HEK293T (cell line): ENCODE data around the gene E2F1.

Experiments used
- CTCF ChIA-PET: fragments of 350-600 bp; formaldehyde crosslinking; extraction: SDS; loops from one replicate; lab custom pipeline; 2021; ENCODE audit warnings: antibody characterized with exemption, inconsistent platforms; lab: Yijun Ruan, JAX
- POLR2A ChIA-PET: fragments of 350-600 bp; formaldehyde crosslinking; extraction: SDS; loops from one replicate; lab custom pipeline; 2020; ENCODE audit warnings: antibody characterized with exemption, inconsistent platforms; lab: Yijun Ruan, JAX
- DNase-seq: peaks from one replicate; pipeline ENCODE4 v3.0.0; 2012; ENCODE audit warnings: mixed read lengths; ENCODE audit errors: extremely low spot score
- ARNT ChIP-seq: fragments of 450-650 bp; IDR thresholded peaks from 2 replicates; pipeline ENCODE4 v1.6.1; 2017; ENCODE audit warnings: mild to moderate bottlenecking
- BHLHE40 ChIP-seq: fragments of 450-650 bp; IDR thresholded peaks from 2 replicates; pipeline ENCODE4 v1.6.1; 2016; ENCODE audit warnings: mild to moderate bottlenecking, moderate library complexity, borderline replicate concordance
- CTBP1 ChIP-seq: fragments of 450-650 bp; IDR thresholded peaks from 2 replicates; pipeline ENCODE4 v1.6.1; 2016; ENCODE audit warnings: borderline replicate concordance
- ELF4 ChIP-seq: fragments of 450-650 bp; IDR thresholded peaks from 2 replicates; pipeline ENCODE4 v1.6.1; 2017; ENCODE audit warnings: antibody characterized with exemption
- FOXA1 ChIP-seq: fragments of 450-650 bp; IDR thresholded peaks from 2 replicates; pipeline ENCODE4 v1.6.1; 2016; ENCODE audit warnings: mild to moderate bottlenecking
- FOXK2 ChIP-seq: fragments of 450-650 bp; IDR thresholded peaks from 2 replicates; pipeline ENCODE4 v1.6.1; 2016; ENCODE audit warnings: mild to moderate bottlenecking
- FOXM1 ChIP-seq: fragments of 450-650 bp; IDR thresholded peaks from 2 replicates; pipeline ENCODE4 v1.6.1; 2017; ENCODE audit warnings: mild to moderate bottlenecking, borderline replicate concordance
- HDGF ChIP-seq: fragments of 450-650 bp; IDR thresholded peaks from 2 replicates; pipeline ENCODE4 v1.6.1; 2017; ENCODE audit warnings: antibody characterized with exemption, borderline replicate concordance
- L3MBTL2 ChIP-seq: fragments of 450-650 bp; conservative IDR thresholded peaks from 2 replicates; pipeline ENCODE4 v1.6.1; 2016; ENCODE audit warnings: mild to moderate bottlenecking
- LEF1 ChIP-seq: fragments of 450-650 bp; IDR thresholded peaks from 2 replicates; pipeline ENCODE4 v1.6.1; 2017; ENCODE audit warnings: mild to moderate bottlenecking, borderline replicate concordance
- NFRKB ChIP-seq: fragments of 450-650 bp; IDR thresholded peaks from 2 replicates; pipeline ENCODE4 v1.6.1; 2016; ENCODE audit warnings: mild to moderate bottlenecking, moderate library complexity
- SP1 ChIP-seq: fragments of 450-650 bp; IDR thresholded peaks from 2 replicates; pipeline ENCODE4 v1.6.1; 2017
- SUZ12 ChIP-seq: fragments of 450-650 bp; IDR thresholded peaks from 2 replicates; pipeline ENCODE4 v1.6.1; 2016; ENCODE audit warnings: mild to moderate bottlenecking
- TARDBP ChIP-seq: fragments of 450-650 bp; IDR thresholded peaks from 2 replicates; pipeline ENCODE4 v1.6.1; 2016
- ZNF384 ChIP-seq: fragments of 450-650 bp; IDR thresholded peaks from 2 replicates; pipeline ENCODE4 v1.6.1; 2016
- TF ChIP-seq, protein P1 (sequence below): fragments of 450-650 bp; IDR thresholded peaks from 2 replicates; pipeline ENCODE4 v1.6.1; 2016

E2F1 gene

DNA sequence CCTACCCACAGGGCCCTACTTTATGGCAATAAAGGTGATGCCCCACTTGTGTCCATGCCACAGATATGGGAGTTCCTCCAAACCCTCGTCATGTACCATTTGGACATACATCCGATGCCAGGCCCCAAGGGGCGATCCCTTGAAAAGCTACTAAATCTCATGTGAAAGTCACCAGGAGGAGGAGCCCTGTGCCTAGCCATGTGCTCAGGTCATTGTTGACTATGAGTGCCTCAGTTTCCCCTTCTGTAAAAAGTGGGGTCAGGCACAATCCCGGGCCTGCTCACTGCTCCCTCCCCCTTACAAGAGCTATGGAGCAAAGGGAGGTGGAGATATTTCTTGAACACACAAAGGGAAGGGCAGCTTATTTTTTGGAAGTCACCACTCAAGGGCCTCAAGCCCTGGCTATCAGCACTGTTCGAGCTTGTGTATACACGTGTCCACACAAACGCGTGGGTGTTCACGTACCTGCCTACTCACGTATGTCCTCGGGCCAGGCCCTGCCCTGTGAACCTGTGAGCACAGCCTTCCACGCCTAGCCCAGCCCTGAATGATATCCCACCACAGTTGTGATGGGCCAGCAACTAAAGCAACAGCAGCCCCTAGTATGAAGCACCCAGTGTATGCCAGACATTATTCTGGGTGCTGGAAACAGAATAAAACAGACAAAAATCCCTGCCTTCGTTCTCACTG lies 17.6 kb downstream of the E2F1 start:
- DNase-seq = no peak
- TF ChIP-seq TARDBP = no peak
- TF ChIP-seq ELF4 = no peak
- no peak for TF ChIP-seq FOXM1
- TF ChIP-seq CTBP1 = no peak
- TF ChIP-seq NFRKB = no peak
- no peak for TF ChIP-seq FOXA1
- TF ChIP-seq, protein P1, sequence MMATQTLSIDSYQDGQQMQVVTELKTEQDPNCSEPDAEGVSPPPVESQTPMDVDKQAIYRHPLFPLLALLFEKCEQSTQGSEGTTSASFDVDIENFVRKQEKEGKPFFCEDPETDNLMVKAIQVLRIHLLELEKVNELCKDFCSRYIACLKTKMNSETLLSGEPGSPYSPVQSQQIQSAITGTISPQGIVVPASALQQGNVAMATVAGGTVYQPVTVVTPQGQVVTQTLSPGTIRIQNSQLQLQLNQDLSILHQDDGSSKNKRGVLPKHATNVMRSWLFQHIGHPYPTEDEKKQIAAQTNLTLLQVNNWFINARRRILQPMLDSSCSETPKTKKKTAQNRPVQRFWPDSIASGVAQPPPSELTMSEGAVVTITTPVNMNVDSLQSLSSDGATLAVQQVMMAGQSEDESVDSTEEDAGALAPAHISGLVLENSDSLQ = no peak
- no peak for TF ChIP-seq HDGF
- CTCF ChIA-PET = no interaction called here
- POLR2A ChIA-PET = interaction anchor here (0.7 to 1.4 kb wide), 3 partner anchors 14 to 243 kb away, joined by 3 read pairs; partner anchors contain the start of gene CBFA2T2

DNA sequence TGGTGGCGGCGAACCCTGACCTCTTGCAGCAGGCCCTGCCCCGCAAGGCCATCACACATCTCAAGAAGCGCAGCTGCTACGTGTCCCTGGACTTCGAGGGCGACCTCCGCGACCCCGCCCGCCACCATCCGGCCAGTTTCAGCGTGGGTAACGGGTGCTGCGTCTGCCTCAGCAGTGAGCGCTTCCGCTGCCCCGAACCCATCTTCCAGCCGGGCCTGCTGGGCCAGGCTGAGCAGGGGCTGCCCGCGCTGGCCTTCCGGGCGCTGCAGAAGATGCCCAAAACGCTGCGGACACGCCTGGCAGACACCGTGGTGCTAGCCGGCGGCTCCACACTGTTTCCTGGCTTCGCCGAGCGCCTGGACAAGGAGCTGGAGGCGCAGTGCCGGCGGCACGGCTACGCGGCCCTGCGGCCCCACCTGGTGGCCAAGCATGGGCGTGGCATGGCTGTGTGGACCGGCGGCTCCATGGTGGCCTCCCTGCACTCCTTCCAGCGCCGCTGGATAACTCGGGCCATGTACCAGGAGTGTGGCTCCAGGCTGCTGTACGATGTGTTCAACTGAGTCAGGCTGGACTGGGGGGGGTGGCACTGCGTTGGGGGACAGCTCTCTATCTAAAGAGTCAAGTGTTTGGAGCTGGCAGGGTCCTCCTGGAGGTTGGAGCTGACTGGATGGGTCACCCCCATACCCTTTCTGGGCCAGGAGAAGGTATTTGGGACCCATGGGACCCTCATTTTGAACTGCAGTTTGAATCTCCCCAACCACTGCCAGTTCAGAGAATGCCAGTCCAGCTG lies 18.3 kb downstream of the E2F1 start:
- POLR2A ChIA-PET = interaction anchor here (1.4 kb wide), 1 partner anchor 178 kb away, joined by 3 read pairs; the partner anchor contains the start of gene CBFA2T2
- CTCF ChIA-PET = no interaction called here
- TF ChIP-seq BHLHE40 (no peak), HDGF (no peak), ELF4 (no peak), CTBP1 (no peak), SP1 (no peak), NFRKB (no peak), ZNF384 (no peak), ARNT (no peak), L3MBTL2 (no peak), TARDBP (no peak), SUZ12 (no peak), FOXM1 (no peak), LEF1 (no peak), FOXK2 (no peak), FOXA1 (no peak)
- TF ChIP-seq, protein P1 = no peak
- DNase-seq = peak; percentile 64

DNA sequence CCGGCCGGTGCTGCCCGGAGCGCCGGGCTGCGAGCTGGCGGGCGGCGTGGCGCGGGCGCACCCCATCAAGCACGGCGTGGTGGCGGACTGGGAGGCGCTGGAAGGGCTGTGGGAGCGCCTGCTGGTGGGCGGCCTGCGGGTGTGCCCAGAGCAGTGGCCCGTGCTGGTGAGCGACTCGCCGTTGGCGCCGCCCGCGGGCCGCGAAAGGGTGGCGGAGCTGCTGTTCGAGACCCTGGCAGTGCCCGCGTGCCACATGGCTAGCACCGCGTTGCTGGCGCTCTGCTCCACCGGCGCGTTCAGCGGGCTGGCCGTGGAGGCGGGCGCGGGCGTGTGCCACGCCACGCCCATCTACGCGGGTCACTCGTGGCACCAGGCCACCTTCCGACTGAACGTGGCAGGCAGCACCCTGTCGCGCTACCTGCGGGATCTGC lies 18.9 kb downstream of the E2F1 start:
- TF ChIP-seq FOXM1 (no peak), SP1 (no peak), TARDBP (no peak), ARNT (no peak)
- POLR2A ChIA-PET = interaction anchor here (1.4 kb wide), 1 partner anchor 177 kb away, joined by 3 read pairs; the partner anchor contains the start of gene CBFA2T2
- CTCF ChIA-PET = no interaction called here
- DNase-seq = no peak

DNA sequence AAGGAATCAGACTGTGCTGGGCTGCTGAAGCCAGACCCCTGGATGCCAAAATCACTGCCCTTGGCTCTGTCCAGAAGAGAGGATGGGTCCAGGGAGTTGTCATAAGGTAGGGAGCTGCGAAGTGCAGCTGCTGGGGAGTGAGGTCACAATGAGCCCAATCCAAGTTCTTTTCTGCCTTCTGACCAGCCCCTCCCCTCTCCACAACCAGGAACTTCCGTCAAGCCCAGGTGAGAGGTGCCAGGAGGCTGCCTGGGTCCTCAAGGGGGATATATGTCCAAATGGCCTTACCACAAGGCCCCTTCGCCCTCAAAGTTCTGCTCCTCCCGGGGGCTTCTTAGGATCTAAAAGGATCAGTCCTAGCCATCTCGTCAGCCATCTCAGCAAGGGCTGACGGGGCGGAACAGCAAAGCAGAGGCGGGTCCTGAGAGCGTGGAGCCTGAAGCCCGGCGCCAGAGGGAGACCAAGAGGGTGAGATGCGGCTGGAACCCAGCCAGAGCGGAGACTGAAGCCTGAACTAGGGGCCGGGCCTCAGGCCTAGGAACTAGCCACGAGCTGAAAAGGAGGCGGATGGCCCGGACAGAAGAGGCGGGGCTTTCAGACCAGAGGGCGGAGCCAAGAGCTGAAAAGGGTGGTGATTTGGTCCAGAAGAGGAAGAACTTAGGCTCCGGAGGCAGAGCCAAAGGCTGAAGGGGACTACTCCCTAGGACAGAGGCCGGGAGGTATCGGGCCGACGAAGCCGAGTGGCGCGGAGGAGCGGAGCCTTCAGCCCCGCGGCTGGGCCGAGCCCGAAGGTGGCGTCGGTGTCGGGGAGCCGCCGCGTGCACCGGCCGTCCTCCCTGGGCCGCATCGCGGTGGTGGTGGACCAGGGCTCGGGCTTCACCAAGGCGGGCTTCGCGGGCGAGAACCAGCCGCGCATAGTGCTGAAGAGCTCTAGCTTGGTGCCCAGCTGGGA lies 19.6 kb downstream of the E2F1 start, which contains the start of gene ACTL10:
Gene ACTL10, plus strand, starts transcription at position 651 of the 952 bp plus-strand sequence. CDS start 555 bp downstream, outside the sequence.
- no peak for TF ChIP-seq NFRKB
- TF ChIP-seq SP1 = no peak
- TF ChIP-seq FOXM1 = no peak
- TF ChIP-seq TARDBP = no peak
- no peak for TF ChIP-seq CTBP1
- no peak for TF ChIP-seq BHLHE40
- TF ChIP-seq LEF1 = no peak
- TF ChIP-seq FOXA1 = no peak
- no peak for TF ChIP-seq FOXK2
- TF ChIP-seq L3MBTL2 = no peak
- no peak for TF ChIP-seq ZNF384
- TF ChIP-seq, protein P1 = no peak
- no peak for TF ChIP-seq SUZ12
- TF ChIP-seq HDGF = no peak
- TF ChIP-seq ELF4 = no peak
- no peak for TF ChIP-seq ARNT
- DNase-seq = peak; percentile 68
- POLR2A ChIA-PET = interaction anchor here (1.4 kb wide), 1 partner anchor 177 kb away, joined by 3 read pairs; the partner anchor contains the start of gene CBFA2T2
- CTCF ChIA-PET = no interaction called here

DNA sequence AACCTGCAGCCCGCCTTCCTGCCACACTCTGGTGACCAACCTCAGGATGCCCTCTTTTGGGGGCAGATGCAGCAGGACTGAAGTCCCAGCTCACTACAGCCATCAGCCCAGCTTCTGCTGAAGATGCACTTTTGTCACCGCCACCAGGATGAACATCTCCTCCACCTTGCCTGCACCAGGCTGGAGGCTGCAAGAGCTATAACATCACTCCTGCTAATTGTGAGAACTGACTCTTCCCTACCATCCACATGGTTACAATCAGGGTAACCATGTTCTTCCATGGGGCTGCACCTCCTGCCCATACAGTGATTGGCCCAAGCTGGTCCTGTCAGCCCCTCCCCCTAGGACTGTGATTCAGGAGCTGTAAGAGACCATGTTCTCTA lies 21.4 kb downstream of the E2F1 start:
- TF ChIP-seq NFRKB (no peak), SUZ12 (no peak), ZNF384 (no peak), LEF1 (no peak), BHLHE40 (no peak), TARDBP (no peak), HDGF (no peak), ELF4 (no peak), ARNT (no peak), CTBP1 (no peak), FOXM1 (no peak), L3MBTL2 (no peak), SP1 (no peak), FOXK2 (no peak)
- TF ChIP-seq, protein P1 = no peak
- no peak for DNase-seq
- CTCF ChIA-PET = no interaction called here
- POLR2A ChIA-PET = interaction anchor here (1.8 to 4.2 kb wide), 7 partner anchors 8 to 175 kb away, joined by 6 to 23 read pairs (median 17); partner anchors contain the start of genes CBFA2T2 and NECAB3
